ENCODE data around the gene CITED1. TPM values are rescaled to one million over a fixed set of nuclear protein-coding genes. Genes with fewer than 3 reads are reported as not detected.

Gene CITED1
- total and polyA plus RNA-seq, 2 donors (not counting 1 experiment from before 2014, with no cell fraction given): not detected

DNA sequence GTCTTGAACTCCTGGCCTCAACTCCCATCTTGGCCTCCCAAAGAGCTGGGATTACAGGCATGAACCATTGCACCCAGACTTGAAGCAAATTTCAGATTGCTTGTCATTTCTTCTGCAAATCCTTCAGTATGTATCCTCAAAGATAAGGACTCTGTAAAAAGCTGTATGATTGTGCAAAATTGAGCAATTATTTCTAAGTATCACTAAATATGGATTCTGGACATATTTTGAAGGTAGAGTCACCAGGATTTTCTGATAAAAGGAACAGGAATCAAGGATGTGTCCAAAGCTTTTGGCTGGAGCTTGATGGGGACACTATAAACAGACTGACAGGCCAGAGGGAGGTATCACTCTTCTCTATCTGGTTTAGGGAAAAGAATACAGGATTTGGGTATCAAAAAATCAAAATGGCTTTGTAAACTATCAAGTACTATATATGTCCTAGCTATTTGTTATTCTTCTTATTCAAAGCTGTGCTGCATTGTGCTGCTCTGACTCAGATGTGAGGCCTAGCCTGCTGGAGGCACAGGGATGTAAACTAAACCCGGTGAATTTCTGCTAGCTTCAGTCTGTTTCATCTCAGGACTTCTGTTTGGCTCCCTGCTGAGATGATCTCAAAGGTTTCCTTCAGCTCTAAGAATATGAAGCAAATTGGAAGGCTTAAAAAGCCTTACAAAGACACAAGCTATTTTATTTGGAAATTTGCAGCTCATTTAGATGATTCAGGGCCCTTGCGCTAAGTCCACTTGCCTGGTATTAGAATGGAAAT, 36.9 kb downstream of the CITED1 start:
- CTCF ChIA-PET: interaction anchor here (0.9 to 1.3 kb wide), 2 partner anchors 24 to 108 kb away, joined by 3 to 4 read pairs; no protein-coding TSS in a partner anchor
- H3K27ac Mint-ChIP-seq: no peak overlapping the region

DNA sequence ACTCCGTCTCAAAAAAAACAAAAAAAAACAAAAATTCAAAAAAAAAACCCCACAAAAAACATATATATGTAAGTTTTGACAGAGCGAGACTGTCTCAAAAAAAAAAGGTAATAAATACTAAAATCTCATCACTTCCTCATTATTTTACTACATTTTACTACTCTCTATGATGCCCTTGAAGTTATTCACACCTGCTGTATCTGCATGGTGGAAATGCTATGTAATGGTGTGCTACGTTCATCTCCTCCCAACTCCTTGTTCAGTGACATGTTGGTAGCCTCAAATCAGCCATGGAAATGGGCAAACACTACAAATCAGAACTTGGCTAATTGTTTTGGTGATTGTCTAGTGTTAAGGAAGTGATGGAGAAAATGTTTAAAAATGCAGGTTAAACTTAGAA, 40.5 kb downstream of the CITED1 start:
- H3K9me3 ChIP-seq (ENCODE audit: control extremely low read depth in 1 of 3, control insufficient read depth in 2 of 3, insufficient read depth in 1 of 3, low read length in 2 of 3): no peaks in the 10 kb centered on the region
- POLR2A ChIA-PET: no interaction called here
- intact Hi-C loops (cut with micrococcal nuclease): no loop called here
- no peak overlapping the region for H3K27ac ChIP-seq (ENCODE audit: low read length in 2 of 2)
- no peak for ATAC-seq (ENCODE audit: low read depth)
- no peak overlapping the region for H3K4me2 ChIP-seq (replicated peaks; ENCODE audit: low read depth, low read length, poor library complexity, severe bottlenecking)
- TF ChIP-seq, protein P1, sequence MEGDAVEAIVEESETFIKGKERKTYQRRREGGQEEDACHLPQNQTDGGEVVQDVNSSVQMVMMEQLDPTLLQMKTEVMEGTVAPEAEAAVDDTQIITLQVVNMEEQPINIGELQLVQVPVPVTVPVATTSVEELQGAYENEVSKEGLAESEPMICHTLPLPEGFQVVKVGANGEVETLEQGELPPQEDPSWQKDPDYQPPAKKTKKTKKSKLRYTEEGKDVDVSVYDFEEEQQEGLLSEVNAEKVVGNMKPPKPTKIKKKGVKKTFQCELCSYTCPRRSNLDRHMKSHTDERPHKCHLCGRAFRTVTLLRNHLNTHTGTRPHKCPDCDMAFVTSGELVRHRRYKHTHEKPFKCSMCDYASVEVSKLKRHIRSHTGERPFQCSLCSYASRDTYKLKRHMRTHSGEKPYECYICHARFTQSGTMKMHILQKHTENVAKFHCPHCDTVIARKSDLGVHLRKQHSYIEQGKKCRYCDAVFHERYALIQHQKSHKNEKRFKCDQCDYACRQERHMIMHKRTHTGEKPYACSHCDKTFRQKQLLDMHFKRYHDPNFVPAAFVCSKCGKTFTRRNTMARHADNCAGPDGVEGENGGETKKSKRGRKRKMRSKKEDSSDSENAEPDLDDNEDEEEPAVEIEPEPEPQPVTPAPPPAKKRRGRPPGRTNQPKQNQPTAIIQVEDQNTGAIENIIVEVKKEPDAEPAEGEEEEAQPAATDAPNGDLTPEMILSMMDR (IDR thresholded peaks at IDR 0.05): no peak
- TF ChIP-seq EZH2 (IDR thresholded peaks at IDR 0.05; ENCODE audit: borderline replicate concordance, insufficient read depth, low read depth, low read length, poor library complexity, severe bottlenecking): no peak
- peaks cover 0 to 8% of the 10 kb centered on the region in 2 experiments for H3K36me3 ChIP-seq (replicated peaks in 1 of 2; ENCODE audit: control extremely low read depth in 1 of 2, control insufficient read depth in 1 of 2, extremely low read depth in 1 of 2, insufficient read depth in 2 of 2, low read length in 1 of 2)
- H3K4me3 ChIP-seq (ENCODE audit: control extremely low read depth in 1 of 5, extremely low read depth in 1 of 5, insufficient read depth in 1 of 5, low read depth in 2 of 5, low read length in 4 of 5): no peak overlapping the region
- no peaks in the 10 kb centered on the region for H3K79me2 ChIP-seq (ENCODE audit: control insufficient read depth, insufficient read depth, low read length)
- H3K4me1 Mint-ChIP-seq: no peaks in the 10 kb centered on the region
- no peaks in the 10 kb centered on the region for H3K9me3 Mint-ChIP-seq (ENCODE audit: insufficient read depth)
- no peak overlapping the region for H3K9ac ChIP-seq (ENCODE audit: low read length)
- H4K20me1 ChIP-seq (ENCODE audit: control insufficient read depth, insufficient read depth, low read length, poor library complexity, severe bottlenecking): no peaks in the 10 kb centered on the region
- no peak overlapping the region for H3K4me3 Mint-ChIP-seq
- H3K4me1 ChIP-seq (ENCODE audit: control insufficient read depth in 2 of 2, insufficient read depth in 2 of 2, low read length in 2 of 2): no peaks in the 10 kb centered on the region
- no peak overlapping the region for H3K27ac Mint-ChIP-seq
- H3K27me3 ChIP-seq (replicated peaks in 1 of 4; ENCODE audit: control extremely low read depth in 1 of 4, control insufficient read depth in 3 of 4, insufficient read depth in 4 of 4, low read length in 3 of 4): no peaks in the 10 kb centered on the region
- H2AFZ ChIP-seq (ENCODE audit: insufficient read depth, low read depth, low read length, poor library complexity, severe bottlenecking): no peak overlapping the region
- no peaks in the 10 kb centered on the region for H3K27me3 Mint-ChIP-seq
- CTCF ChIA-PET: no interaction called here
- no peak for DNase-seq
- WGBS (ENCODE audit: insufficient coverage): no CpG with 5 or more reads among the region's 3 CpGs

More for the DNA sequence above, 36.9 kb downstream of the CITED1 start:
- TF ChIP-seq, protein P1 (IDR thresholded peaks at IDR 0.05): no peak
- TF ChIP-seq EZH2 (IDR thresholded peaks at IDR 0.05; ENCODE audit: borderline replicate concordance, insufficient read depth, low read depth, low read length, poor library complexity, severe bottlenecking): no peak
- H3K4me3 ChIP-seq (ENCODE audit: control extremely low read depth in 1 of 5, extremely low read depth in 1 of 5, insufficient read depth in 1 of 5, low read depth in 2 of 5, low read length in 4 of 5): no peak overlapping the region
- no CpG with 5 or more reads among the region's 2 CpGs for WGBS (ENCODE audit: insufficient coverage)
- H3K27ac ChIP-seq (ENCODE audit: low read length in 2 of 2): no peak overlapping the region
- H3K4me2 ChIP-seq (replicated peaks; ENCODE audit: low read depth, low read length, poor library complexity, severe bottlenecking): no peak overlapping the region
- H3K4me1 ChIP-seq (ENCODE audit: control insufficient read depth in 2 of 2, insufficient read depth in 2 of 2, low read length in 2 of 2): no peaks in the 10 kb centered on the region
- H3K9ac ChIP-seq (ENCODE audit: low read length): no peak overlapping the region
- H3K27me3 Mint-ChIP-seq: no peaks in the 10 kb centered on the region
- no peaks in the 10 kb centered on the region for H3K27me3 ChIP-seq (replicated peaks in 1 of 4; ENCODE audit: control extremely low read depth in 1 of 4, control insufficient read depth in 3 of 4, insufficient read depth in 4 of 4, low read length in 3 of 4)
- no peak overlapping the region for H3K4me3 Mint-ChIP-seq
- DNase-seq (no peak), ATAC-seq (ENCODE audit: low read depth) (no peak)
- no peaks in the 10 kb centered on the region for H3K79me2 ChIP-seq (ENCODE audit: control insufficient read depth, insufficient read depth, low read length)
- H3K36me3 ChIP-seq (replicated peaks in 1 of 2; ENCODE audit: control extremely low read depth in 1 of 2, control insufficient read depth in 1 of 2, extremely low read depth in 1 of 2, insufficient read depth in 2 of 2, low read length in 1 of 2): peaks cover 0 to 29% of the 10 kb centered on the region in 2 experiments
- intact Hi-C loops (cut with micrococcal nuclease): no loop called here
- no peaks in the 10 kb centered on the region for H3K9me3 ChIP-seq (ENCODE audit: control extremely low read depth in 1 of 3, control insufficient read depth in 2 of 3, insufficient read depth in 1 of 3, low read length in 2 of 3)
- H3K9me3 Mint-ChIP-seq (ENCODE audit: insufficient read depth): no peaks in the 10 kb centered on the region
- no peaks in the 10 kb centered on the region for H4K20me1 ChIP-seq (ENCODE audit: control insufficient read depth, insufficient read depth, low read length, poor library complexity, severe bottlenecking)
- POLR2A ChIA-PET: interaction anchor here (0.5 kb wide), 1 partner anchor 9 kb away, joined by 3 read pairs; no protein-coding TSS in a partner anchor
- no peak overlapping the region for H2AFZ ChIP-seq (ENCODE audit: insufficient read depth, low read depth, low read length, poor library complexity, severe bottlenecking)
- H3K4me1 Mint-ChIP-seq: peaks cover 7% of the 10 kb centered on the region
